GM10248 (cell line): ENCODE results near the gene TRRAP.

Experiments
- CTCF ChIA-PET: fragments of 300-600 bp; sonication (Branson Sonifier 250); formaldehyde crosslinking; extraction: SDS; loops from one replicate; lab custom pipeline; 2021; ENCODE audit warnings: antibody characterized with exemption; lab: Yijun Ruan, JAX
- POLR2A ChIA-PET: fragments of 350-650 bp; sonication (Branson Sonifier 250); formaldehyde crosslinking; extraction: SDS; loops from one replicate; lab custom pipeline; 2020; ENCODE audit warnings: antibody characterized with exemption; lab: Yijun Ruan, JAX
- DNase-seq: peaks from one replicate; pipeline ENCODE4 v3.0.0; 2012; ENCODE audit errors: extremely low spot score
- CTCF ChIP-seq: IDR thresholded peaks from 2 replicates; pipeline ENCODE4 v1.5.1; 2012; ENCODE audit warnings: mild to moderate bottlenecking, low read depth; ENCODE audit errors: extremely low read depth, missing control alignments, control extremely low read depth

TRRAP gene

GRCh38 chr7:99046722-99047121 lies 168.4 kb downstream of the TRRAP start:
- no peak for TF ChIP-seq CTCF
- ChIA-PET POLR2A (interaction anchor here (0.6 kb wide), 1 partner anchor 463 kb away, joined by 4 read pairs; no protein-coding TSS in a partner anchor), CTCF (no interaction called here)
- DNase-seq = no peak

- POLR2A ChIA-PET = no interaction called here
Observed at GRCh38 chr7:99047526-99048077, 169.3 kb downstream of the TRRAP start.

GRCh38 chr7:99050971-99051370 lies 172.6 kb downstream of the TRRAP start:
- no peak for TF ChIP-seq CTCF
- no peak for DNase-seq
- ChIA-PET CTCF (interaction anchor here (1.4 kb wide), 1 partner anchor 10 kb away, joined by 3 read pairs; no protein-coding TSS in a partner anchor), POLR2A (no interaction called here)

More at GRCh38 chr7:99047526-99048077, 169.3 kb downstream of the TRRAP start:
- DNase-seq = no peak
- CTCF ChIA-PET = interaction anchor here (1.4 kb wide), 1 partner anchor 266 kb away, joined by 6 read pairs; no protein-coding TSS in a partner anchor
- no peak for TF ChIP-seq CTCF

GRCh38 chr7:99054781-99055180 lies 176.4 kb downstream of the TRRAP start:
- no peak for DNase-seq
- ChIA-PET POLR2A (no interaction called here), CTCF (no interaction called here)
- no peak for TF ChIP-seq CTCF

GRCh38 chr7:99061001-99061776 lies 182.9 kb downstream of the TRRAP start:
- CTCF ChIA-PET = interaction anchor here (1.2 to 2.0 kb wide), 4 partner anchors 12 to 266 kb away, joined by 3 to 6 read pairs (median 4); no protein-coding TSS in a partner anchor
- POLR2A ChIA-PET = no interaction called here
- no peak for DNase-seq
- no peak for TF ChIP-seq CTCF
